WERI-Rb-1 (cell line): ENCODE data around the gene PRSS27.
"Not testable (repeated sequence)": the region's sequence is repeated elsewhere in the genome, so short reads cannot be mapped to it uniquely, and the experiment has no call there.

Experiments
- DNase-seq: peaks from one replicate; pipeline ENCODE4 v3.0.0-alpha.2; 2020
- H3K27ac ChIP-seq: fragments of 250-450 bp; sonication (Bioruptor Pico); 2 replicates; pipeline ENCODE4 v1.5.1; 2020; ENCODE audit warnings: mild to moderate bottlenecking, moderate library complexity
- H3K27me3 ChIP-seq: fragments of 250-450 bp; sonication (Bioruptor Pico); 2 replicates; pipeline ENCODE4 v1.5.1; 2021; ENCODE audit warnings: mild to moderate bottlenecking, low read depth, moderate library complexity; ENCODE audit not compliant: insufficient read depth, severe bottlenecking
- H3K36me3 ChIP-seq: fragments of 250-450 bp; sonication (Bioruptor Pico); 2 replicates; pipeline ENCODE4 v1.5.1; 2020; ENCODE audit warnings: mild to moderate bottlenecking, moderate library complexity
- H3K4me3 ChIP-seq: 2 replicates; pipeline ENCODE4 v1.5.1; 2011; ENCODE audit warnings: low read depth, mild to moderate bottlenecking, control low read depth, low read length
- H3K9me3 ChIP-seq: fragments of 250-450 bp; sonication (Bioruptor Pico); 2 replicates; pipeline ENCODE4 v1.5.1; 2021; ENCODE audit warnings: mild to moderate bottlenecking, moderate library complexity; ENCODE audit not compliant: severe bottlenecking
- CTCF ChIP-seq: IDR thresholded peaks from 2 replicates; pipeline ENCODE4 v1.5.1; 2011; ENCODE audit warnings: low read depth, mild to moderate bottlenecking, control low read depth, inconsistent platforms, low read length

PRSS27 gene

GRCh38 chr16:2690852-2691251 is 29.2 kb downstream of the PRSS27 start:
- DNase-seq = no peak
- Histone ChIP-seq H3K36me3 (peaks cover 5% of the 10 kb centered on the region), H3K27ac (no peak overlapping the region), H3K27me3 (no peaks in the 10 kb centered on the region), H3K4me3 (no peak overlapping the region), H3K9me3 (no peaks in the 10 kb centered on the region)
- TF ChIP-seq CTCF = no peak

GRCh38 chr16:2689968-2690801 is 29.8 kb downstream of the PRSS27 start:
- H3K27me3 ChIP-seq = no peaks in the 10 kb centered on the region
- no peak for TF ChIP-seq CTCF
- H3K27ac ChIP-seq = no peak overlapping the region
- no peaks in the 10 kb centered on the region for H3K9me3 ChIP-seq
- no peak overlapping the region for H3K4me3 ChIP-seq
- H3K36me3 ChIP-seq = peaks cover 5% of the 10 kb centered on the region
- no peak for DNase-seq

- not testable (repeated sequence) for H3K27me3 ChIP-seq, H3K27ac ChIP-seq, DNase-seq
Measured at GRCh38 chr16:2689422-2689821, 30.6 kb downstream of the PRSS27 start.

DNA sequence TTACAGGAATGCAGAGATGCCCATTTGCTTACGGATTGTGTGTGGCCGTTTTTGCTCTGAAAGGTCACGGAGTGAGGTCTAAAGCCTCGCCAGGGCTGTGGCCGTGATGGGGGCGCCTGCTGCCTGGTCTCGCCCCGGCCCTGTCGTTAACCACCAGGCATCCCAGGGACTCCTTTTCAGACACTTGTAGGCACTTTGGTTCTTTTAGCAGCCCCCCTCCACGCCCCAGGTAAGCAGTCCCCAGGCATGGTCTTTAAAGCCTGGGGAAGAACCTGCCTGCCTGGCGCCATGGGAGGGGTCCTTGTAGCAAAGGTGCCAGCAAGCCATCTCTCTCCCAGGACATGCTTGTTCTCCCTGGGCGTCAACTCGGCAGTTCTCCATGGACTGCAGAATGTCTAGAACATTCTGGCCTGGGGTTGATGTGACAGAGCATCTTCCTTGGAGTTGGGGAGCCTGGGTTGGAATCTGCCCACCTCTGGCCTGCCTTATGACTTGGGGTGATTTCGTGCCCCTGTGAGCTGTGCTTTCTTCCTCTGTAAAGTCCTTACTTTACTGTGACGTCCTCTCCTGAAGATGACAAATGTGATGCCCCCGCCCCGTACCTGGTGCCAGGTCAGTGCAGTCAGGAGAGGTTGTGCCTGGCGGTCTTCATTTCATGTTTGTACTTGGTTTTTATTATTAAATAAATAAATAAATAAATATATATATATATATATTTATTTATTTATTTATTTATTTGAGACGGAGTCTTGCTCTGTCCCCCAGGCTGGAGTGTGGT is 32.3 kb downstream of the PRSS27 start:
- DNase-seq = no peak
- H3K27me3 ChIP-seq = no peaks in the 10 kb centered on the region
- no peak overlapping the region for H3K4me3 ChIP-seq
- TF ChIP-seq CTCF = no peak
- peaks cover 5% of the 10 kb centered on the region for H3K36me3 ChIP-seq
- H3K9me3 ChIP-seq = no peaks in the 10 kb centered on the region
- H3K27ac ChIP-seq = no peak overlapping the region

More at GRCh38 chr16:2689422-2689821, 30.6 kb downstream of the PRSS27 start:
- not testable (repeated sequence) for H3K4me3 ChIP-seq, H3K9me3 ChIP-seq, H3K36me3 ChIP-seq

DNA sequence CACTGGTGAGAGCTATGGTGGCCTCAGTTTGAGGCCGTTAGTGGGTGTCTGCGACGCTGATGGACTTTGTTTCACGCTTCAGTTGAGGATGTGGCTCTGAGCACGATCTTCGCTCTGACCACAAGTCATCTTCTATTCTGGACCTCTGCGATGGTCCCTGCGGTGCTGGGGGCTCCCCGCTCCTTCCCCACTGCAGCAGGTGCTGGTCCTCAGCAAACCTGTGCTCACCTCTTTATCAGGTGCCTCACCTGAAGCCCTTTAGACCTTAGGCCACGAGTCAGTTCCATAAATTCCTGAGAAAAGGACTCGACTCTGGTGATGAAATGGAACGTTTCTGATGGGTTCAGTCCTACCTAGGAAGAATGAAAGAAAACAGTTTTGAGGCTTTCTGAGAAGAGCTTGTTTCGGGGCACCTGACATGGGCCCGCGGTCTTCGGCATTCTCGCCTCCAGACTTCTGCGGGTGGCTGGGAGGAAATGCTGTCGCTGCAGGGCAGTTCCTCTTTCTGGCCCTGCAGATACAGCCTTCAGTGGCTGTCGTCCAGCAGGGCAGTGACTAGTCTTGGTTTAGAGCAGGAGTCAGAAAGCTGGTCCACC is 33.0 kb downstream of the PRSS27 start:
- no peaks in the 10 kb centered on the region for H3K9me3 ChIP-seq
- H3K27ac ChIP-seq = no peak overlapping the region
- no peak for TF ChIP-seq CTCF
- peaks cover 5% of the 10 kb centered on the region for H3K36me3 ChIP-seq
- no peaks in the 10 kb centered on the region for H3K27me3 ChIP-seq
- H3K4me3 ChIP-seq = no peak overlapping the region
- peak; percentile 5 for DNase-seq

- H3K4me3 ChIP-seq, H3K27ac ChIP-seq, DNase-seq, H3K9me3 ChIP-seq, H3K27me3 ChIP-seq, H3K36me3 ChIP-seq: not testable (repeated sequence)
Measured at GRCh38 chr16:2686075-2686474, 33.9 kb downstream of the PRSS27 start.

- not testable (repeated sequence) for DNase-seq, H3K27me3 ChIP-seq, H3K9me3 ChIP-seq, H3K36me3 ChIP-seq
- Histone ChIP-seq H3K4me3 (peak overlapping the region; percentile 69), H3K27ac (peak overlapping the region; percentile 82)
Measured at GRCh38 chr16:2683041-2683440, 37.0 kb downstream of the PRSS27 start.
